ENCODE measurements around the gene USP37. TPM values are rescaled to one million over a fixed set of nuclear protein-coding genes. Genes with fewer than 3 reads are reported as not detected.
A peak's percentile ranks its signal among the peaks of the same experiment; 100 is the strongest.

The USP37 gene
- total and polyA plus RNA-seq, 2 of the 13 experiments (the other 11 are each of a cell fraction or from before 2014, with no cell fraction given), result 6.5 to 30.6 TPM

- TF ChIP-seq MAFG (CRISPR knock-in tag; IDR thresholded peaks at IDR 0.05) (no peak), ZNF343 (CRISPR knock-in tag; IDR thresholded peaks at IDR 0.05) (no peak), ZNF792 (CRISPR knock-in tag; IDR thresholded peaks at IDR 0.05) (no peak), SIN3B (IDR thresholded peaks at IDR 0.05; ENCODE audit: low read length) (no peak), SP2 (CRISPR knock-in tag; IDR thresholded peaks at IDR 0.05) (no peak), SOX6 (IDR thresholded peaks at IDR 0.05) (no peak), SOX6 (CRISPR knock-in tag; IDR thresholded peaks at IDR 0.05) (no peak), ZNF224 (CRISPR knock-in tag; IDR thresholded peaks at IDR 0.05) (no peak), MAFK (conservative IDR thresholded peaks at IDR 0.05 in 1 of 2, IDR thresholded peaks at IDR 0.05 in 1 of 2; ENCODE audit: low read length in 2 of 2) (peak; percentile 83 to 92), POLR2AphosphoS5 (IDR thresholded peaks at IDR 0.05; ENCODE audit: low read depth, low read length) (0 out of 2 replicates have a peak, but pooled peaks have one; percentile 24), TEAD2 (CRISPR knock-in tag; IDR thresholded peaks at IDR 0.05) (no peak)
Measured at GRCh38 chr2:218583983-218584850, 16.1 kb upstream of the USP37 start (continued).

- 97% methylated on average over 7 of the region's 7 CpGs for WGBS (ENCODE audit: low lambda C conversion rate)
- H3K4me3 ChIP-seq (replicated peaks in 1 of 3; ENCODE audit: insufficient read depth in 1 of 3, low read depth in 2 of 3, low read length in 3 of 3), result no peak overlapping the region
- no peaks in the 10 kb centered on the region for H3K9me3 ChIP-seq (ENCODE audit: low read length)
- ATAC-seq (no peak), DNase-seq (ENCODE audit: low spot score) (no peak), FAIRE-seq (no peak)
- CTCF ChIA-PET (ENCODE audit: low intra/inter-chr PET ratio, low total read pairs), result no interaction called here
- H3K36me3 ChIP-seq (replicated peaks in 1 of 2; ENCODE audit: control insufficient read depth in 1 of 2, insufficient read depth in 2 of 2, low read length in 2 of 2), result peaks cover 24 to 67% of the 10 kb centered on the region in 2 experiments
- H3K4me1 ChIP-seq (ENCODE audit: insufficient read depth, low read length), result no peaks in the 10 kb centered on the region
- H3K79me2 ChIP-seq (ENCODE audit: insufficient read depth, low read length), result peaks cover 26% of the 10 kb centered on the region
- H2AFZ ChIP-seq (ENCODE audit: low read length), result no peak overlapping the region
- POLR2A ChIA-PET, result no interaction called here
- BruUV-seq (replicated peaks), result no TSS peak
- intact Hi-C loops (cut with micrococcal nuclease; ENCODE audit: unreplicated experiment) (no loop called here), in situ Hi-C loops (cut with HindIII; ENCODE audit: extremely low pct_ligation_motif_present, low pct_unique_long_range_greater_than_20kb) (no loop called here)
- peaks cover 9% of the 10 kb centered on the region; the same call in 1 of the 2 replicates for H4K20me1 ChIP-seq (ENCODE audit: insufficient read depth, low read length)
- no peak overlapping the region for H3K9ac ChIP-seq (ENCODE audit: insufficient read depth, low read depth, low read length)
- no peaks in the 10 kb centered on the region for H3K27me3 ChIP-seq (ENCODE audit: control insufficient read depth in 1 of 2, insufficient read depth in 2 of 2, low read length in 2 of 2)
- no peak overlapping the region for H3K27ac ChIP-seq (ENCODE audit: extremely low read length, insufficient read depth, low read length)
- no peak overlapping the region for H3K4me2 ChIP-seq (ENCODE audit: low read depth, low read length)
- TF ChIP-seq HMG20B (CRISPR knock-in tag; conservative IDR thresholded peaks at IDR 0.05) (no peak), ATF7-NPFF (CRISPR knock-in tag; IDR thresholded peaks at IDR 0.05; ENCODE audit: low read depth) (no peak), KDM5A (IDR thresholded peaks at IDR 0.05; ENCODE audit: borderline replicate concordance, low read length) (no peak), MZF1 (CRISPR knock-in tag; IDR thresholded peaks at IDR 0.05; ENCODE audit: borderline replicate concordance) (no peak), XRCC5 (optimal IDR thresholded peaks at IDR 0.05; ENCODE audit: low read length) (no peak), ZNF878 (CRISPR knock-in tag; IDR thresholded peaks at IDR 0.05) (no peak), MXD3 (CRISPR knock-in tag; IDR thresholded peaks at IDR 0.05) (no peak), ELF4 (CRISPR knock-in tag; IDR thresholded peaks at IDR 0.05; ENCODE audit: borderline replicate concordance) (no peak), ZNF431 (CRISPR knock-in tag; IDR thresholded peaks at IDR 0.05; ENCODE audit: borderline replicate concordance, low read depth) (no peak), TCF12 (IDR thresholded peaks at IDR 0.05) (no peak), TCF12 (CRISPR knock-in tag; IDR thresholded peaks at IDR 0.05) (no peak), ARID3A (IDR thresholded peaks at IDR 0.05; ENCODE audit: low read depth, low read length) (no peak), ZSCAN21 (CRISPR knock-in tag; IDR thresholded peaks at IDR 0.05; ENCODE audit: borderline replicate concordance) (no peak)
Measured at GRCh38 chr2:218582076-218582475, 13.9 kb upstream of the USP37 start.

Measured in HepG2 (cell line).